OCI-LY7 (cell line): ENCODE results near the gene SYNCRIP. TPM values are rescaled to one million over a fixed set of nuclear protein-coding genes. Genes with fewer than 3 reads are reported as not detected.

Experiments used
- BruUV-seq: library from RNA; stranded (reverse); fragments of 400-500 nt; replicated peaks from 2 replicates; lab custom pipeline; 2021; lab: Mats Ljungman, UMichigan
- CTCF ChIA-PET: fragments of 300-600 bp; sonication (Branson Sonifier 250); formaldehyde crosslinking; loops from one replicate; lab custom pipeline; 2022; ENCODE audit warnings: antibody characterized with exemption; ENCODE audit not compliant: unreplicated experiment; lab: Charles Lee
- POLR2A ChIA-PET: fragments of 300-600 bp; sonication (Branson Sonifier 250); formaldehyde crosslinking; loops from one replicate; lab custom pipeline; 2022; ENCODE audit warnings: antibody characterized with exemption; lab: Charles Lee
- DNase-seq: peaks from one replicate; pipeline ENCODE4 v3.0.0-alpha.2; 2015; ENCODE audit warnings: low spot score
- H2AFZ ChIP-seq: fragments of 200-600 bp; sonication (generic), shearing (Covaris generic); 2 replicates; pipeline ENCODE4 v1.6.1; 2014; ENCODE audit warnings: mild to moderate bottlenecking, antibody characterized with exemption, low read length, moderate library complexity
- H3K27ac ChIP-seq: fragments of 200-600 bp; sonication (generic); 2 replicates; pipeline ENCODE4 v1.5.1; 2014; ENCODE audit warnings: mixed run types, low read depth, mild to moderate bottlenecking, moderate library complexity, low read length, inconsistent platforms; ENCODE audit not compliant: poor library complexity, severe bottlenecking
- H3K36me3 ChIP-seq: fragments of 200-600 bp; sonication (generic); 2 replicates; pipeline ENCODE4 v1.6.1; 2014; ENCODE audit warnings: mild to moderate bottlenecking, antibody characterized with exemption, low read length, moderate library complexity, mixed read lengths; ENCODE audit not compliant: insufficient read depth
- H3K4me1 ChIP-seq: fragments of 200-600 bp; sonication (generic); 2 replicates; pipeline ENCODE4 v1.5.1; 2014; ENCODE audit warnings: mild to moderate bottlenecking, low read length; ENCODE audit not compliant: insufficient read depth, poor library complexity, severe bottlenecking
- H3K4me2 ChIP-seq: fragments of 200-600 bp; sonication (generic); 2 replicates; pipeline ENCODE4 v1.6.1; 2014; ENCODE audit warnings: mild to moderate bottlenecking, low read length
- H3K4me3 ChIP-seq: fragments of 200-600 bp; sonication (generic); 2 replicates; pipeline ENCODE4 v1.5.1; 2014; ENCODE audit warnings: mild to moderate bottlenecking, low read depth, low read length; ENCODE audit not compliant: poor library complexity, severe bottlenecking
- H3K79me2 ChIP-seq: fragments of 200-600 bp; sonication (generic); 2 replicates; pipeline ENCODE4 v1.6.1; 2016; ENCODE audit warnings: low read depth, mild to moderate bottlenecking, low read length, moderate library complexity, mixed read lengths; ENCODE audit not compliant: insufficient read depth
- H3K9me2 ChIP-seq: fragments of 200-600 bp; sonication (generic); 2 replicates; pipeline ENCODE4 v1.6.1; 2016; ENCODE audit warnings: mild to moderate bottlenecking, low read length, mixed read lengths; ENCODE audit not compliant: insufficient read depth
- H3K9me3 ChIP-seq: fragments of 200-600 bp; sonication (generic); 2 replicates; pipeline ENCODE4 v1.6.1; 2014; ENCODE audit warnings: mild to moderate bottlenecking, mixed run types, low read length, mixed read lengths
- H4K20me1 ChIP-seq: fragments of 200-600 bp; sonication (generic); 2 replicates; pipeline ENCODE4 v1.6.1; 2014; ENCODE audit warnings: mild to moderate bottlenecking, antibody characterized with exemption, low read length, moderate library complexity, mixed read lengths; ENCODE audit not compliant: insufficient read depth
- EZH2phosphoT487 ChIP-seq: fragments of 200-600 bp; sonication (generic); IDR thresholded peaks from 2 replicates; pipeline ENCODE4 v1.6.1; 2018; ENCODE audit warnings: low read depth, borderline replicate concordance, mild to moderate bottlenecking, mixed run types, antibody characterized with exemption, low read length, moderate library complexity, mixed read lengths
- intact Hi-C: fragments of 100-400 bp; cut with micrococcal nuclease; formaldehyde crosslinking; loops from one replicate; pipeline ENCODE4 v1.10.0; 2022; ENCODE audit not compliant: unreplicated experiment
- total RNA-seq, 2 experiments: library from RNA; depleted of rRNA in 1 of 2; stranded (reverse); fragments of >200 nt in 1 of 2; shearing (Covaris generic) in 1 of 2; gene quantifications; 2 replicates each; pipeline ENCODE4 v1.2.3, GENCODE V29; 2014 to 2022
- TF ChIP-seq, protein P1 (sequence below): fragments of 200-600 bp; sonication (generic); conservative IDR thresholded peaks from 2 replicates; pipeline ENCODE4 v1.5.1; 2014; ENCODE audit warnings: mild to moderate bottlenecking, antibody characterized with exemption, low read length, moderate library complexity, mixed read lengths

The SYNCRIP gene
- total RNA-seq, 2 experiments from 2014 or later = 73.5 to 188 TPM

DNA sequence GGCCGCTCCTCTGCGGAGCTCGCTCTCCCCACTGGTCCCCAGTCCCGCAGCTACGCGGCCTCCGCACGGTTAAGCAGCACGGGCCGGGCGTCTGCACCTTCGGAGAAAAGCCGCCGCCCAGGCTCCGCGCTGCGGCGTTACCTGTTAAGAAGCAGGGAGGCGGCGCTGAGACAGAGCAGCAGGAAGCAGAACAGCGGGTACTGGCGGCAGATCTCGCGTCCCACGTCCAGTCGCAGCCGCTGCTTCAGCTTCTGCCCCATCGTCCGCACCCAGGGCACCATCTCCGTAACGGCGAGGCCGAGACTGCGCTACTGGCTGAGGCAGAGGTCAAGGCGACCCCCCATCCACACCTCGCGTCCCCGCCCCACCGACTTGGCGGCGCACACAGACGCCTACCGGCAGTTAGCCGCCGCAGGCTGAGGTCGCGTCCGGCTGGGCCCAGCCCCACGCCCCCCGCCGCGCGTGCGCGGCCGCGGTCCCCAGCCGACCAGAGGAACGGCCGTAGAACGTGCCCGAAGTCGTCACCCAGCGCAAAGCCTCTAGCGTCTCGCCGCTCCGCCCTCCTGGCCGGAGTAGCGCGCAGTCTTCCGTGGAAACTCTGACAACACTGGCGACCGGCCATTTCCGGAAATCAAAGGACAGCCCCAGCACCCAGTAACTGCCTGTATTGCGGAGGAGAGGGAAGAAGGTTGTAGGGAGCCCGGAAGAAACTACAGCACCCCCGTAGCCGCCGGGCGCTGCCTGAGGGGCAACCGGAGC, 49.1 kb downstream of the SYNCRIP start, which contains the start of gene SNX14:
TSS of gene SNX14 (minus strand) at position 421 of the 759 bp plus-strand sequence. CDS start at position 281, 140 bp downstream.
- peak within 1 kb of the TSS; percentile 83 for H3K27ac ChIP-seq
- no TSS peak for BruUV-seq
- ChIA-PET CTCF (interaction anchor here (1.5 kb wide), 1 partner anchor 46 kb away, joined by 7 read pairs; no protein-coding TSS in a partner anchor), POLR2A (interaction anchor here (0.6 to 6.7 kb wide), 14 partner anchors 11 to 284 kb away, joined by 3 to 50 read pairs (median 4); partner anchors contain the start of gene SYNCRIP)
- peaks cover 46% of the 10 kb centered on the region for H3K79me2 ChIP-seq
- H3K9me2 ChIP-seq = no peaks in the 10 kb centered on the region
- no peak for TF ChIP-seq EZH2phosphoT487
- TF ChIP-seq, protein P1, sequence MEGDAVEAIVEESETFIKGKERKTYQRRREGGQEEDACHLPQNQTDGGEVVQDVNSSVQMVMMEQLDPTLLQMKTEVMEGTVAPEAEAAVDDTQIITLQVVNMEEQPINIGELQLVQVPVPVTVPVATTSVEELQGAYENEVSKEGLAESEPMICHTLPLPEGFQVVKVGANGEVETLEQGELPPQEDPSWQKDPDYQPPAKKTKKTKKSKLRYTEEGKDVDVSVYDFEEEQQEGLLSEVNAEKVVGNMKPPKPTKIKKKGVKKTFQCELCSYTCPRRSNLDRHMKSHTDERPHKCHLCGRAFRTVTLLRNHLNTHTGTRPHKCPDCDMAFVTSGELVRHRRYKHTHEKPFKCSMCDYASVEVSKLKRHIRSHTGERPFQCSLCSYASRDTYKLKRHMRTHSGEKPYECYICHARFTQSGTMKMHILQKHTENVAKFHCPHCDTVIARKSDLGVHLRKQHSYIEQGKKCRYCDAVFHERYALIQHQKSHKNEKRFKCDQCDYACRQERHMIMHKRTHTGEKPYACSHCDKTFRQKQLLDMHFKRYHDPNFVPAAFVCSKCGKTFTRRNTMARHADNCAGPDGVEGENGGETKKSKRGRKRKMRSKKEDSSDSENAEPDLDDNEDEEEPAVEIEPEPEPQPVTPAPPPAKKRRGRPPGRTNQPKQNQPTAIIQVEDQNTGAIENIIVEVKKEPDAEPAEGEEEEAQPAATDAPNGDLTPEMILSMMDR = no peak
- DNase-seq = peak; percentile 93
- H3K4me1 ChIP-seq = peaks cover 26% of the 10 kb centered on the region
- peak within 1 kb of the TSS; percentile 79 for H3K4me2 ChIP-seq
- intact Hi-C loops = loop anchor here (1.0 kb wide), 2 partner anchors 50 to 85 kb away; no protein-coding TSS in a partner anchor
- peak within 1 kb of the TSS; percentile 85 for H3K4me3 ChIP-seq
- H3K36me3 ChIP-seq = peaks cover 30% of the 10 kb centered on the region
- H3K9me3 ChIP-seq = peaks cover 10% of the 10 kb centered on the region; the same call in 1 of the 2 replicates
- H4K20me1 ChIP-seq = no peaks in the 10 kb centered on the region
- H2AFZ ChIP-seq = peak within 1 kb of the TSS; percentile 79

DNA sequence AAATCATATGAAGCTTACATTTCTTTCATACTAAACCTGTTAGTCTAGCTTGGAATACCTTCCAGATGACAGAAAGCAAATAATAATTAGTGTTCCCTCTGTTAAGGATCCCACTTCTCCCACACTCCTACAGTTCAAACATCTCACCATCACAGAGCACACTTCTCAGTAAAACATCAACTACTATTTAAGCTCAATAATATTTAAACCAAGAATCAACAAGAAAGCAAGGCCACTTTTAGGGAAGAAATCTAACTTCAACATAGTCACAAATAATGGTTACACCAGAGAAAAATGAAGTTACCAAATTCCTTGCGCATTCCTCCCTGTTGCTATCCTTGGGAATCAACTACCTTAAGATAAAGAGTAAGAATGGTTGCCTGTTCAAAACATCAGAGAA, 50.7 kb downstream of the SYNCRIP start:
- H3K79me2 ChIP-seq = peaks cover 59% of the 10 kb centered on the region
- POLR2A ChIA-PET = interaction anchor here (0.8 to 6.7 kb wide), 4 partner anchors 23 to 86 kb away, joined by 3 to 50 read pairs (median 8); partner anchors contain the start of gene SYNCRIP

More for the DNA sequence above, 50.7 kb downstream of the SYNCRIP start:
- no peaks in the 10 kb centered on the region for H4K20me1 ChIP-seq
- H2AFZ ChIP-seq = no peak overlapping the region
- TF ChIP-seq EZH2phosphoT487 = no peak
- TF ChIP-seq, protein P1 = no peak
- H3K9me3 ChIP-seq = peaks cover 10% of the 10 kb centered on the region; the same call in 1 of the 2 replicates
- peak overlapping the region; percentile 79 for H3K4me2 ChIP-seq
- peaks cover 38% of the 10 kb centered on the region for H3K36me3 ChIP-seq
- no peak overlapping the region for H3K27ac ChIP-seq
- CTCF ChIA-PET = no interaction called here
- H3K9me2 ChIP-seq = no peaks in the 10 kb centered on the region
- intact Hi-C loops = no loop called here
- peaks cover 26% of the 10 kb centered on the region for H3K4me1 ChIP-seq
- no peak for DNase-seq
- peak overlapping the region; percentile 85 for H3K4me3 ChIP-seq
- no TSS peak for BruUV-seq
